ENCODE measurements around the gene PRRX1. TPM values are rescaled to one million over a fixed set of nuclear protein-coding genes. Genes with fewer than 3 reads are reported as not detected.

PRRX1 gene
- total and polyA plus RNA-seq, 2 of the 13 experiments (the other 11 are each of a cell fraction or from before 2014, with no cell fraction given) = not detected

DNA sequence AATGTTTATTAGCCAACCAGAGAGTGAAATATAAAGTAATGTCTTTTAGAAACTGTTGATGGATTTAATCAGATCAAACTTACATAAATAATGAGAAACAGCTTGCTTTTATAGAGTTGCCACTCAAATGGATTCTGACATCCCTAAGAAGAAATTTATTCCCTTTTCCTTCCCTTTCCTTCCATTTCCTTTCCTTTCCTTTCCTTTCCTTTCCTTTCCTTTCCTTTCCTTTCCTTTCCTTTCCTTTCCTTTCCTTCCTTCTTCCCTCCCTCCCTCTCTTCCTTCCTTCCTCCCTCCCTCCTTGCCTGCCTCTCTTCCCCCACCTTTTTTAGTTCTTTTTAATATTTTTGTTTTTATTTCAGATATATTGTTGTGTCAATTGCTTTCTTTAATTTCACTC lies 27.3 kb downstream of the PRRX1 start:
- ATAC-seq (no peak), FAIRE-seq (no peak), DNase-seq (ENCODE audit: low spot score) (no peak)
- Histone ChIP-seq H3K4me1 (ENCODE audit: insufficient read depth, low read length) (no peaks in the 10 kb centered on the region), H3K27me3 (ENCODE audit: control insufficient read depth in 1 of 2, insufficient read depth in 2 of 2, low read length in 2 of 2) (no peaks in the 10 kb centered on the region), H3K4me2 (ENCODE audit: low read depth, low read length) (no peak overlapping the region), H3K79me2 (ENCODE audit: insufficient read depth, low read length) (no peaks in the 10 kb centered on the region), H3K9ac (ENCODE audit: insufficient read depth, low read depth, low read length) (no peak overlapping the region), H2AFZ (ENCODE audit: low read length) (no peak overlapping the region), H3K4me3 (replicated peaks in 1 of 3; ENCODE audit: insufficient read depth in 1 of 3, low read depth in 2 of 3, low read length in 3 of 3) (no peak overlapping the region), H3K36me3 (replicated peaks in 1 of 2; ENCODE audit: control insufficient read depth in 1 of 2, insufficient read depth in 2 of 2, low read length in 2 of 2) (no peaks in the 10 kb centered on the region), H3K27ac (ENCODE audit: extremely low read length, insufficient read depth, low read length) (no peak overlapping the region), H4K20me1 (ENCODE audit: insufficient read depth, low read length) (no peaks in the 10 kb centered on the region), H3K9me3 (ENCODE audit: low read length) (no peaks in the 10 kb centered on the region)
- CTCF ChIA-PET (ENCODE audit: low intra/inter-chr PET ratio, low total read pairs) = no interaction called here
- in situ Hi-C loops (cut with HindIII; ENCODE audit: extremely low pct_ligation_motif_present, low pct_unique_long_range_greater_than_20kb) (no loop called here), intact Hi-C loops (cut with micrococcal nuclease; ENCODE audit: unreplicated experiment) (no loop called here)
- no TSS peak for BruUV-seq (replicated peaks)
- peak; percentile 73 for TF ChIP-seq SRSF9 (IDR thresholded peaks at IDR 0.05; ENCODE audit: borderline replicate concordance, insufficient read depth, low read depth, low read length, poor library complexity, severe bottlenecking)
- no peak for TF ChIP-seq ZBTB21 (CRISPR knock-in tag; IDR thresholded peaks at IDR 0.05)
- POLR2A ChIA-PET = no interaction called here

DNA sequence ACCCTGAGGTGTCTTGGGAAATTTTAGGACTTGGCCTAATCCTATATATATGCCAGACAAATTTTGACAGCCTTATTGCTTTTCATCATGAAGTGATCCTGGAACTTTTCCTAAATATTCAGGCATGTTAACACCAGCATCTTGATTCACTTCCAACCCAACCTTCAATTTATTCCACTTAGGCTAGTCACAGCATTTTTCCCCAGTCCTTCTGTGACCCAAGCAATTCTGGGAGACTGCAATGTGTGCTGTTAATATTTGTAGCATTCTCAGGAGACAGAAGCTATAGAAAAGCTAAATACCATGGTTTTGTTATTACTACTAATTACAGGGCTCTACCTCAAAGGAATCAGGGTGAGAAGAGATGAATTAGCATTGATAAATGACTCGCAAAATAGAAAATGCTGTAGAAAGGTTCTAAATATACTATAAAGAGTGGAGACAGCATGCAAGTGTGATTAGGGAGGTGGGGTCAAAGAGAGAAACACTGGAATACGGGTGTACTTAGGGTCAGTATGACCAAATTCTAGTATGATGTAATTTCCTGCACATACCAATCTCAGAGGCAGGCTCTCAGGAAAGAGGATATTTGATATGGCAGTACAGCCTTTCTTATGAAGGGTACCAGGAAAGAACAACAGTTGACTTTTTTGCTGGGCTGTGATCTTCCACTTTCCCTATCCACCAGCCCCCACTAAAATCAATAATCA lies 29.1 kb downstream of the PRRX1 start:
- no peak for ATAC-seq

More for the DNA sequence above, 29.1 kb downstream of the PRRX1 start:
- Histone ChIP-seq H3K4me3 (replicated peaks in 1 of 3; ENCODE audit: insufficient read depth in 1 of 3, low read depth in 2 of 3, low read length in 3 of 3) (no peak overlapping the region), H4K20me1 (ENCODE audit: insufficient read depth, low read length) (no peaks in the 10 kb centered on the region), H2AFZ (ENCODE audit: low read length) (no peak overlapping the region), H3K27me3 (ENCODE audit: control insufficient read depth in 1 of 2, insufficient read depth in 2 of 2, low read length in 2 of 2) (no peaks in the 10 kb centered on the region), H3K9ac (ENCODE audit: insufficient read depth, low read depth, low read length) (no peak overlapping the region), H3K9me3 (ENCODE audit: low read length) (no peaks in the 10 kb centered on the region), H3K4me2 (ENCODE audit: low read depth, low read length) (no peak overlapping the region), H3K27ac (ENCODE audit: extremely low read length, insufficient read depth, low read length) (no peak overlapping the region), H3K79me2 (ENCODE audit: insufficient read depth, low read length) (no peaks in the 10 kb centered on the region), H3K36me3 (replicated peaks in 1 of 2; ENCODE audit: control insufficient read depth in 1 of 2, insufficient read depth in 2 of 2, low read length in 2 of 2) (no peaks in the 10 kb centered on the region), H3K4me1 (ENCODE audit: insufficient read depth, low read length) (no peaks in the 10 kb centered on the region)
- TF ChIP-seq EZH2 (conservative IDR thresholded peaks at IDR 0.05; ENCODE audit: low read depth, low read length) (no peak), REXO4 (CRISPR knock-in tag; IDR thresholded peaks at IDR 0.05; ENCODE audit: borderline replicate concordance) (no peak), ZNF572 (CRISPR knock-in tag; IDR thresholded peaks at IDR 0.05) (no peak), ZNF274 (CRISPR knock-in tag; IDR thresholded peaks at IDR 0.05) (no peak), ZNF256 (CRISPR knock-in tag; conservative IDR thresholded peaks at IDR 0.05) (no peak), PHB2 (IDR thresholded peaks at IDR 0.05; ENCODE audit: partially characterized antibody) (no peak)
- TF ChIP-seq, protein P1, sequence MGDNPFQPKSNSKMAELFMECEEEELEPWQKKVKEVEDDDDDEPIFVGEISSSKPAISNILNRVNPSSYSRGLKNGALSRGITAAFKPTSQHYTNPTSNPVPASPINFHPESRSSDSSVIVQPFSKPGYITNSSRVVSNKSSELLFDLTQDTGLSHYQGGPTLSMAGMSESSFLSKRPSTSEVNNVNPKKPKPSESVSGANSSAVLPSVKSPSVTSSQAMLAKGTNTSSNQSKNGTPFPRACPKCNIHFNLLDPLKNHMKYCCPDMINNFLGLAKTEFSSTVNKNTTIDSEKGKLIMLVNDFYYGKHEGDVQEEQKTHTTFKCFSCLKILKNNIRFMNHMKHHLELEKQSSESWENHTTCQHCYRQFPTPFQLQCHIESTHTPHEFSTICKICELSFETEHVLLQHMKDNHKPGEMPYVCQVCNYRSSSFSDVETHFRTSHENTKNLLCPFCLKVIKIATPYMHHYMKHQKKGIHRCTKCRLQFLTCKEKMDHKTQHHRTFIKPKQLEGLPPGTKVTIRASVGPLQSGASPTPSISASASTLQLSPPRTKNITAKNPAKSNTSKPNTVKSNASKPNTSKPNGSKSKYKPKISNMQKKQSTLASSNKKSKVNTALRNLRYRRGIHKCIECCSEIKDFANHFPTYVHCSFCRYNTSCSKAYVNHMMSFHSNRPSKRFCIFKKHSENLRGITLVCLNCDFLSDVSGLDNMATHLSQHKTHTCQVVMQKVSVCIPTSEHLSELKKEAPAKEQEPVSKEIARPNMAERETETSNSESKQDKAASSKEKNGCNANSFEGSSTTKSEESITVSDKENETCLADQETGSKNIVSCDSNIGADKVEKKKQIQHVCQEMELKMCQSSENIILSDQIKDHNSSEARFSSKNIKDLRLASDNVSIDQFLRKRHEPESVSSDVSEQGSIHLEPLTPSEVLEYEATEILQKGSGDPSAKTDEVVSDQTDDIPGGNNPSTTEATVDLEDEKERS (CRISPR knock-in tag; IDR thresholded peaks at IDR 0.05) = no peak
- BruUV-seq (replicated peaks) = no TSS peak
- intact Hi-C loops (cut with micrococcal nuclease; ENCODE audit: unreplicated experiment) (no loop called here), in situ Hi-C loops (cut with HindIII; ENCODE audit: extremely low pct_ligation_motif_present, low pct_unique_long_range_greater_than_20kb) (no loop called here)
- POLR2A ChIA-PET = no interaction called here
- WGBS (ENCODE audit: low lambda C conversion rate) = 4% methylated on average over 2 of the region's 2 CpGs
- DNase-seq (ENCODE audit: low spot score) (no peak), FAIRE-seq (no peak)
- CTCF ChIA-PET (ENCODE audit: low intra/inter-chr PET ratio, low total read pairs) = no interaction called here

Measured in HepG2 (cell line).